IMR-90 (cell line): ENCODE results near the gene FAM124A. TPM values are rescaled to one million over a fixed set of nuclear protein-coding genes. Genes with fewer than 3 reads are reported as not detected.

Source experiments
- ATAC-seq: fragments of 200-7000 bp; cut with Tn5 transposase; 2 replicates; pipeline ENCODE4 v1.9.1; 2020; ENCODE audit warnings: low read depth, mild to moderate bottlenecking, moderate library complexity
- BruUV-seq: library from RNA; stranded (reverse); fragments of 400-500 nt; replicated peaks from 2 replicates; lab custom pipeline; 2021; lab: Mats Ljungman, UMichigan
- CTCF ChIA-PET: fragments of 300-600 bp; formaldehyde crosslinking; extraction: SDS; loops from one replicate; lab custom pipeline; 2021; ENCODE audit warnings: antibody characterized with exemption; lab: Yijun Ruan, JAX
- POLR2A ChIA-PET: fragments of 300-600 bp; sonication (Branson Sonifier 250); formaldehyde crosslinking; loops from one replicate; lab custom pipeline; 2022; ENCODE audit warnings: antibody characterized with exemption; ENCODE audit not compliant: unreplicated experiment; lab: Charles Lee
- DNase-seq: peaks from one replicate; pipeline ENCODE4 v3.0.0; 2013
- H2AFZ ChIP-seq: replicated peaks from 2 replicates; pipeline ENCODE3; 2013; ENCODE audit warnings: low read length, mild to moderate bottlenecking; ENCODE audit not compliant: poor library complexity
- H2AK5ac ChIP-seq: 2 replicates; pipeline ENCODE4 v1.6.1; 2013; ENCODE audit warnings: low read depth, low read length, inconsistent platforms
- H2AK9ac ChIP-seq: replicated peaks from 2 replicates; pipeline ENCODE3; 2013; ENCODE audit warnings: mild to moderate bottlenecking, low read depth, low read length, moderate library complexity; ENCODE audit not compliant: poor library complexity
- H2BK120ac ChIP-seq: 2 replicates; pipeline ENCODE4 v1.6.1; 2013; ENCODE audit warnings: low read depth, low read length, inconsistent platforms
- H2BK15ac ChIP-seq: 3 replicates; pipeline ENCODE4 v1.6.1; 2013; ENCODE audit warnings: low read depth, low read length, inconsistent platforms
- H2BK20ac ChIP-seq: 2 replicates; pipeline ENCODE4 v1.6.1; 2013; ENCODE audit warnings: low read depth, mild to moderate bottlenecking, inconsistent platforms, low read length, moderate library complexity
- H2BK5ac ChIP-seq: 2 replicates; pipeline ENCODE4 v1.6.1; 2013; ENCODE audit warnings: mild to moderate bottlenecking, low read depth, low read length, inconsistent platforms; ENCODE audit not compliant: poor library complexity, severe bottlenecking
- H3K14ac ChIP-seq: replicated peaks from 2 replicates; pipeline ENCODE4 v1.6.1; 2013; ENCODE audit warnings: low read depth, low read length, inconsistent platforms
- H3K18ac ChIP-seq: 2 replicates; pipeline ENCODE4 v1.6.1; 2013; ENCODE audit warnings: low read depth, low read length, control low read depth
- H3K23ac ChIP-seq: 2 replicates; pipeline ENCODE4 v1.6.1; 2013; ENCODE audit warnings: low read depth, low read length, inconsistent platforms
- H3K27ac ChIP-seq: 2 replicates; pipeline ENCODE4 v1.5.1; 2013; ENCODE audit warnings: mild to moderate bottlenecking, control low read depth, low read length; ENCODE audit not compliant: insufficient read depth
- H3K27me3 ChIP-seq: 2 replicates; pipeline ENCODE4 v1.6.1; 2013; ENCODE audit warnings: low read length; ENCODE audit not compliant: control insufficient read depth, insufficient read depth
- H3K36me3 ChIP-seq: 2 replicates; pipeline ENCODE4 v1.6.1; 2013; ENCODE audit warnings: low read length, mixed read lengths; ENCODE audit not compliant: control insufficient read depth, insufficient read depth
- H3K4ac ChIP-seq: 2 replicates; pipeline ENCODE4 v1.6.1; 2013; ENCODE audit warnings: low read depth, low read length, inconsistent platforms
- H3K4me1 ChIP-seq: 2 replicates; pipeline ENCODE4 v1.6.1; 2013; ENCODE audit warnings: low read length, mixed read lengths; ENCODE audit not compliant: control insufficient read depth, insufficient read depth
- H3K4me2 ChIP-seq: 2 replicates; pipeline ENCODE4 v1.6.1; 2013; ENCODE audit warnings: low read depth, mild to moderate bottlenecking, control low read depth, low read length, moderate library complexity
- H3K4me3 ChIP-seq: 2 replicates; pipeline ENCODE4 v1.5.1; 2013; ENCODE audit warnings: low read depth, mild to moderate bottlenecking, control low read depth, low read length, moderate library complexity; ENCODE audit not compliant: insufficient read depth
- H3K56ac ChIP-seq: 2 replicates; pipeline ENCODE4 v1.6.1; 2013; ENCODE audit warnings: low read length, inconsistent platforms; ENCODE audit not compliant: insufficient read depth; ENCODE audit errors: extremely low read depth
- H3K79me1 ChIP-seq, 2 experiments: 2 replicates each; pipeline ENCODE4 v1.6.1; 2013; ENCODE audit warnings: low read length in 2 of 2, inconsistent platforms in 1 of 2, low read depth in 1 of 2
- H3K9ac ChIP-seq: 2 replicates; pipeline ENCODE4 v1.6.1; 2013; ENCODE audit warnings: low read depth, low read length, control low read depth
- H3K9me1 ChIP-seq: 2 replicates; pipeline ENCODE4 v1.6.1; 2013; ENCODE audit warnings: low read length, inconsistent platforms; ENCODE audit not compliant: insufficient read depth
- H3K9me3 ChIP-seq: 2 replicates; pipeline ENCODE4 v1.6.1; 2013; ENCODE audit warnings: low read length; ENCODE audit not compliant: control insufficient read depth, insufficient read depth
- H4K20me1 ChIP-seq: 2 replicates; pipeline ENCODE4 v1.6.1; 2013; ENCODE audit warnings: low read length, inconsistent platforms; ENCODE audit not compliant: insufficient read depth
- H4K5ac ChIP-seq: 2 replicates; pipeline ENCODE4 v1.6.1; 2013; ENCODE audit warnings: mild to moderate bottlenecking, low read depth, low read length, control low read depth
- H4K8ac ChIP-seq, 2 experiments: 2 replicates each; pipeline ENCODE4 v1.6.1; 2013; ENCODE audit warnings: low read depth in 2 of 2, low read length in 2 of 2, control low read depth in 1 of 2, inconsistent platforms in 1 of 2
- H4K91ac ChIP-seq: 2 replicates; pipeline ENCODE4 v1.6.1; 2013; ENCODE audit warnings: low read depth, low read length, inconsistent platforms; ENCODE audit not compliant: insufficient read depth
- BHLHE40 ChIP-seq: fragments of 150-350 bp; IDR thresholded peaks from 2 replicates; pipeline ENCODE4 v1.6.1; 2016; ENCODE audit warnings: mild to moderate bottlenecking, low read depth, low read length
- CEBPB ChIP-seq: IDR thresholded peaks from 2 replicates; pipeline ENCODE4 v1.6.1; 2012; ENCODE audit warnings: low read depth, low read length, improper control_type of control experiment
- CHD1 ChIP-seq: IDR thresholded peaks from 2 replicates; pipeline ENCODE4 v1.6.1; 2012; ENCODE audit warnings: low read depth, low read length, improper control_type of control experiment
- CTCF ChIP-seq: conservative IDR thresholded peaks from 2 replicates; pipeline ENCODE4 v1.5.1; 2012; ENCODE audit warnings: mild to moderate bottlenecking, low read depth, low read length, improper control_type of control experiment
- ELK1 ChIP-seq: fragments of 150-350 bp; IDR thresholded peaks from 2 replicates; pipeline ENCODE4 v1.6.1; 2016; ENCODE audit warnings: low read depth, mild to moderate bottlenecking, low read length, moderate library complexity, borderline replicate concordance
- FOS ChIP-seq: fragments of 150-350 bp; IDR thresholded peaks from 2 replicates; pipeline ENCODE4 v1.6.1; 2016; ENCODE audit warnings: low read depth, low read length
- MAFK ChIP-seq: IDR thresholded peaks from 2 replicates; pipeline ENCODE4 v1.6.1; 2012; ENCODE audit warnings: low read depth, low read length, improper control_type of control experiment
- MAZ ChIP-seq: IDR thresholded peaks from 2 replicates; pipeline ENCODE4 v1.6.1; 2012; ENCODE audit warnings: low read depth, mild to moderate bottlenecking, low read length, improper control_type of control experiment, moderate library complexity, borderline replicate concordance
- MXI1 ChIP-seq: IDR thresholded peaks from 2 replicates; pipeline ENCODE4 v1.6.1; 2012; ENCODE audit warnings: low read depth, mild to moderate bottlenecking, low read length, moderate library complexity, borderline replicate concordance
- NFE2L2 ChIP-seq: fragments of 150-350 bp; IDR thresholded peaks from 2 replicates; pipeline ENCODE4 v1.6.1; 2016; ENCODE audit warnings: low read depth, mild to moderate bottlenecking, low read length
- POLR2A ChIP-seq: IDR thresholded peaks from 2 replicates; pipeline ENCODE4 v1.6.1; 2012; ENCODE audit warnings: mild to moderate bottlenecking, low read depth, low read length
- RAD21 ChIP-seq: IDR thresholded peaks from 2 replicates; pipeline ENCODE4 v1.6.1; 2012; ENCODE audit warnings: low read length, improper control_type of control experiment
- RCOR1 ChIP-seq: IDR thresholded peaks from 2 replicates; pipeline ENCODE4 v1.6.1; 2012; ENCODE audit warnings: mild to moderate bottlenecking, low read length, improper control_type of control experiment; ENCODE audit not compliant: insufficient replicate concordance
- RFX5 ChIP-seq: IDR thresholded peaks from 2 replicates; pipeline ENCODE4 v1.8.0; 2012; ENCODE audit warnings: low read depth, mild to moderate bottlenecking, low read length, moderate library complexity
- SMC3 ChIP-seq: fragments of 150-350 bp; IDR thresholded peaks from 2 replicates; pipeline ENCODE4 v1.6.1; 2016; ENCODE audit warnings: low read depth, mild to moderate bottlenecking, antibody characterized with exemption, low read length, moderate library complexity
- USF2 ChIP-seq: fragments of 150-350 bp; IDR thresholded peaks from 2 replicates; pipeline ENCODE4 v1.6.1; 2017; ENCODE audit warnings: mild to moderate bottlenecking, antibody characterized with exemption, low read length, low read depth
- whole genome bisulfite sequencing, 2 experiments: methylation state at CpG; one replicate each; pipeline versions ENCODE4 v1.1.5 to v1.1.7; 2013; ENCODE audit warnings: missing lambda C conversion rate in 2 of 2; ENCODE audit not compliant: insufficient read length in 1 of 2; ENCODE audit errors: extremely low coverage in 2 of 2; 5-methylcytosine and 5-hydroxymethylcytosine counted together
- dilution Hi-C: fragments of 300-500 bp; cut with HindIII; formaldehyde crosslinking; loops from one replicate; pipeline ENCODE4 v1.14.3; 2018; ENCODE audit warnings: low sequenced_read_pairs; ENCODE audit not compliant: unreplicated experiment
- in situ Hi-C: fragments of 300-500 bp; cut with MboI; formaldehyde crosslinking; loops from 3 replicates; pipeline ENCODE4 v1.14.3; 2019; ENCODE audit warnings: low sequenced_read_pairs, inconsistent platforms, mixed read lengths
- intact Hi-C: fragments of 100-400 bp; cut with micrococcal nuclease; formaldehyde crosslinking; loops from 2 replicates; pipeline ENCODE4 v1.10.0; 2022
- polyA plus RNA-seq, 3 experiments: library from polyadenylated mRNA; depleted of rRNA; stranded (reverse); fragments of >200 nt; gene quantifications; 2 replicates each; pipeline ENCODE4 v1.2.3, GENCODE V29; 2012; ENCODE audit warnings: low replicate concordance in 1 of 3
- total RNA-seq: library from RNA; depleted of rRNA; stranded (reverse); fragments of >200 nt; gene quantifications from 2 replicates; pipeline ENCODE4 v1.2.3, GENCODE V29; 2012

Gene FAM124A
- total and polyA plus RNA-seq, 2 of the 4 experiments (the other 2 are of a cell fraction) = 0.03 TPM; not detected in 1

GRCh38 chr13:51326777-51327176, 104.6 kb downstream of the FAM124A start:
- Histone ChIP-seq H2AFZ (no peak overlapping the region), H3K9ac (no peak overlapping the region), H2BK5ac (no peak overlapping the region), H4K8ac (no peak overlapping the region), H3K23ac (no peak overlapping the region), H3K56ac (no peak overlapping the region), H3K9me1 (no peaks in the 10 kb centered on the region), H4K20me1 (no peaks in the 10 kb centered on the region), H2AK9ac (no peak overlapping the region), H3K4me3 (no peak overlapping the region), H4K5ac (no peak overlapping the region), H3K27ac (no peak overlapping the region), H4K91ac (no peak overlapping the region), H2BK20ac (no peak overlapping the region), H3K14ac (no peak overlapping the region), H3K4ac (no peak overlapping the region), H2BK120ac (no peak overlapping the region), H3K27me3 (peaks cover 16% of the 10 kb centered on the region), H2BK15ac (no peak overlapping the region), H3K4me2 (no peak overlapping the region), H3K18ac (no peak overlapping the region), H3K36me3 (no peaks in the 10 kb centered on the region), H2AK5ac (no peak overlapping the region), H3K4me1 (no peaks in the 10 kb centered on the region), H3K79me1 (no peaks in the 10 kb centered on the region), H3K9me3 (no peaks in the 10 kb centered on the region)
- in situ Hi-C loops = no loop called here
- BruUV-seq = no TSS peak
- DNase-seq (no peak), ATAC-seq (no peak)
- CTCF ChIA-PET = no interaction called here
- intact Hi-C loops = no loop called here
- TF ChIP-seq MAZ = no peak
- no peak for TF ChIP-seq CHD1
- no peak for TF ChIP-seq MAFK
- TF ChIP-seq RCOR1 = no peak
- no peak for TF ChIP-seq CEBPB
- no peak for TF ChIP-seq ELK1
- TF ChIP-seq FOS = no peak
- TF ChIP-seq RAD21 = no peak
- no peak for TF ChIP-seq POLR2A
- no peak for TF ChIP-seq CTCF
- no peak for TF ChIP-seq MXI1
- TF ChIP-seq SMC3 = no peak
- no peak for TF ChIP-seq NFE2L2
- TF ChIP-seq BHLHE40 = no peak
- TF ChIP-seq USF2 = no peak
- TF ChIP-seq RFX5 = no peak
- POLR2A ChIA-PET = no interaction called here
- WGBS, 2 experiments = no CpG with 5 or more reads among the region's 2 CpGs
- dilution Hi-C loops = no loop called here
